PC-9 (cell line): Measurements from ENCODE around the gene GRIP2.

ENCODE experiments used
- CTCF ChIP-seq: fragments of 200-600 bp; sonication (generic); conservative IDR thresholded peaks from 2 replicates; pipeline ENCODE4 v1.6.1; 2017; ENCODE audit warnings: mixed run types, antibody characterized with exemption, mild to moderate bottlenecking, moderate library complexity
- EZH2 ChIP-seq: fragments of 200-600 bp; sonication (generic); IDR thresholded peaks from 2 replicates; pipeline ENCODE4 v1.8.0; 2017; ENCODE audit warnings: antibody characterized with exemption, low read depth

- TF ChIP-seq EZH2 (no peak), CTCF (no peak)
These were observed 21.2 kb upstream of the GRIP2 start for GRCh38 chr3:14561051-14561960.
